ENCODE measurements around the gene ARHGAP26.

DNA sequence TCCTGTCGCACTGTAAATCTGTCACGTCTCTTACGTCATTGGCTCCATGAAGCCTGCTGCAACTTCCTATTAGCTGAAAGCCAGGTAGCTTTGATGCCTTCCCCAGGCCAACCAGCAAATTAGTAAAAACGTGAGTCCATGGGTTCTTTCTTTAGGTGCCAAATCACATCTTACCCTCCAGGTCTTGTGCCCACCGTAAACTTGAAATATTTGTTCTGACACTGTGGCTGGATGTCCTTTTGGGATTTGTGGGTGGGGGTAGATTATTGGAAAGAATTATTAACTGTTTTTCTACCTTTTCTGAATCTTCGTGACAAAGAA is 460.5 kb downstream of the ARHGAP26 start:
- TF ChIP-seq EP300 (IDR thresholded peaks at IDR 0.05; ENCODE audit: low read depth) (no peak), POLR2A (IDR thresholded peaks at IDR 0.05) (no peak)
- TF ChIP-seq, protein P1, sequence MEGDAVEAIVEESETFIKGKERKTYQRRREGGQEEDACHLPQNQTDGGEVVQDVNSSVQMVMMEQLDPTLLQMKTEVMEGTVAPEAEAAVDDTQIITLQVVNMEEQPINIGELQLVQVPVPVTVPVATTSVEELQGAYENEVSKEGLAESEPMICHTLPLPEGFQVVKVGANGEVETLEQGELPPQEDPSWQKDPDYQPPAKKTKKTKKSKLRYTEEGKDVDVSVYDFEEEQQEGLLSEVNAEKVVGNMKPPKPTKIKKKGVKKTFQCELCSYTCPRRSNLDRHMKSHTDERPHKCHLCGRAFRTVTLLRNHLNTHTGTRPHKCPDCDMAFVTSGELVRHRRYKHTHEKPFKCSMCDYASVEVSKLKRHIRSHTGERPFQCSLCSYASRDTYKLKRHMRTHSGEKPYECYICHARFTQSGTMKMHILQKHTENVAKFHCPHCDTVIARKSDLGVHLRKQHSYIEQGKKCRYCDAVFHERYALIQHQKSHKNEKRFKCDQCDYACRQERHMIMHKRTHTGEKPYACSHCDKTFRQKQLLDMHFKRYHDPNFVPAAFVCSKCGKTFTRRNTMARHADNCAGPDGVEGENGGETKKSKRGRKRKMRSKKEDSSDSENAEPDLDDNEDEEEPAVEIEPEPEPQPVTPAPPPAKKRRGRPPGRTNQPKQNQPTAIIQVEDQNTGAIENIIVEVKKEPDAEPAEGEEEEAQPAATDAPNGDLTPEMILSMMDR (IDR thresholded peaks at IDR 0.05), result no peak
